ENCODE results near the gene PNKP. TPM values are rescaled to one million over a fixed set of nuclear protein-coding genes. Genes with fewer than 3 reads are reported as not detected.

Gene PNKP
- total and polyA plus RNA-seq, 9 of the 15 experiments (the other 6 are each of a cell fraction or from before 2014, with no cell fraction given), result 2.8 to 85.4 (median 25.3) TPM

DNA sequence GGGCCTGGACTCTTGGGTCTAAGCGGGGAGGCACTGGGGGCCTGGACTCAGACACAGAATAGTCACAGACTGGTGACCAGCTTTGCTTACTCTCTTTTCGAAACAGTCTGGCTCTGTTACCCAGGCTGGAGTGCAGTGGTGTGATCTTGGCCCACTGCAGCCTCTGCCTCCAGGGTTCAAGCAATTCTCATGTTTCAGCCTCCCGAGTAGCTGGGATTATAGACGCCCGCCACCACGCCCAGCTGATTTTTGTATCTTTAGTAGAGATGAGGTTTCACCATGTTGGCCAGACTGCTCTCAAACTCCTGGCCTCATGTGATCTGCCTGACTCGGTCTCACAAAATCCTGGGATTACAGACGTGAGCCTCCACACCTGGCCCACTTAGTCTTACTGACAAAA, 38.2 kb downstream of the PNKP start:
- DNase-seq (ENCODE audit: extremely low read depth in 1 of 4, low spot score in 3 of 4), result no peak
- in situ Hi-C loops (cut with MboI), result no loop called here
- no peak overlapping the region for H3K4me2 ChIP-seq (ENCODE audit: insufficient read depth, low read length)
- peaks cover 0 to 16% of the 10 kb centered on the region in 2 experiments; a peak in 2 of 5 replicates for H3K4me1 ChIP-seq (replicated peaks in 1 of 2; ENCODE audit: control insufficient read depth in 2 of 2, insufficient read depth in 2 of 2, low read length in 2 of 2)
- peaks cover 78% of the 10 kb centered on the region; the same call in 2 of the 3 replicates for H3K36me3 ChIP-seq (ENCODE audit: control insufficient read depth, insufficient read depth, low read length)
- H4K20me1 ChIP-seq (replicated peaks; ENCODE audit: control insufficient read depth, insufficient read depth, low read length), result no peaks in the 10 kb centered on the region
- no peak overlapping the region for H2AFZ ChIP-seq (ENCODE audit: low read depth, low read length)
- intact Hi-C loops (cut with micrococcal nuclease), result no loop called here
- ChIA-PET CTCF (ENCODE audit: low intra/inter-chr PET ratio) (no interaction called here), POLR2A (interaction anchor here (2.1 kb wide), 1 partner anchor 21 kb away, joined by 5 read pairs; the partner anchor contains the start of gene PTOV1)
- FAIRE-seq, result no peak
- BruUV-seq (replicated peaks), result no TSS peak
- H3K9ac ChIP-seq (ENCODE audit: insufficient read depth in 1 of 2, low read depth in 2 of 2, low read length in 2 of 2), result no peak overlapping the region
- peaks cover 10% of the 10 kb centered on the region; the same call in 2 of the 3 replicates for H3K79me2 ChIP-seq (ENCODE audit: control insufficient read depth, insufficient read depth, low read length)
- TF ChIP-seq, protein P1, sequence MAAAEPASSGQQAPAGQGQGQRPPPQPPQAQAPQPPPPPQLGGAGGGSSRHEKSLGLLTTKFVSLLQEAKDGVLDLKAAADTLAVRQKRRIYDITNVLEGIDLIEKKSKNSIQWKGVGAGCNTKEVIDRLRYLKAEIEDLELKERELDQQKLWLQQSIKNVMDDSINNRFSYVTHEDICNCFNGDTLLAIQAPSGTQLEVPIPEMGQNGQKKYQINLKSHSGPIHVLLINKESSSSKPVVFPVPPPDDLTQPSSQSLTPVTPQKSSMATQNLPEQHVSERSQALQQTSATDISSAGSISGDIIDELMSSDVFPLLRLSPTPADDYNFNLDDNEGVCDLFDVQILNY (CRISPR knock-in tag; IDR thresholded peaks at IDR 0.05), result no peak
- TF ChIP-seq ETV5 (CRISPR knock-in tag; IDR thresholded peaks at IDR 0.05; ENCODE audit: low read depth) (no peak), TGIF2 (CRISPR knock-in tag; IDR thresholded peaks at IDR 0.05) (no peak), XRCC3 (IDR thresholded peaks at IDR 0.05) (no peak)
- 89% methylated on average over 8 of the region's 8 CpGs for WGBS (ENCODE audit: insufficient coverage, low coverage, missing lambda C conversion rate)
- ATAC-seq, result no peak
- no peak overlapping the region for H3K27ac ChIP-seq (ENCODE audit: extremely low read depth, low read depth, low read length)
- H3K4me3 ChIP-seq, result no peak overlapping the region
- H3K9me1 ChIP-seq (ENCODE audit: control insufficient read depth, insufficient read depth, low read length), result no peaks in the 10 kb centered on the region
- H3K27me3 ChIP-seq (ENCODE audit: control insufficient read depth in 2 of 2, insufficient read depth in 2 of 2, low read length in 2 of 2), result no peaks in the 10 kb centered on the region
- no peaks in the 10 kb centered on the region for H3K9me3 ChIP-seq (replicated peaks; ENCODE audit: control insufficient read depth, insufficient read depth, low read depth, low read length)

DNA sequence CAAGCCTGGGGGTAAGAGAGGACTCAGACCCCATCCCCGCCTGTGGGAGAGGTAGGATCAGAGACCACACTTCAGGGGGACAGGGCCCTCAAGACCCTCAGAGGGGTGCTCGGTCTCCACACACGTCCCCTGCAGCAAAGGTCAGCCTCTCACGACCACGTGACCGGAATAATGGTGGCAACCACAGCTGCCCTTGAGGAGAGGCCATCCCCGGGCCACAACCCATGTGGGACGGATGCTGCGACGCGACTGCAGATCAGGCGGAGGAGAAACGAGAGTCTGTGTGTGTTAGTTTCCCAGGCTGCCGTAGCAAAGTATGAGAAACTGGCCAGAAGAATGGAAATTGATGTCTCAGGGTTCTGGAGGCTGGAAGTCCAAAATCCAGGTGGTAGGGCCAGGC, 40.3 kb downstream of the PNKP start:
- POLR2A ChIA-PET, result interaction anchor here (0.6 to 1.4 kb wide), 2 partner anchors 18 to 98 kb away, joined by 3 to 4 read pairs; no protein-coding TSS in a partner anchor
- Histone ChIP-seq H2AFZ (ENCODE audit: low read depth, low read length) (no peak overlapping the region), H3K27me3 (ENCODE audit: control insufficient read depth in 2 of 2, insufficient read depth in 2 of 2, low read length in 2 of 2) (no peaks in the 10 kb centered on the region), H3K9ac (ENCODE audit: insufficient read depth in 1 of 2, low read depth in 2 of 2, low read length in 2 of 2) (peak overlapping the region in 1 of 2 experiments; percentile 65; a peak in 1 of 4 replicates), H3K9me1 (ENCODE audit: control insufficient read depth, insufficient read depth, low read length) (no peaks in the 10 kb centered on the region), H3K4me1 (replicated peaks in 1 of 2; ENCODE audit: control insufficient read depth in 2 of 2, insufficient read depth in 2 of 2, low read length in 2 of 2) (peaks cover 0 to 16% of the 10 kb centered on the region in 2 experiments; a peak in 2 of 5 replicates), H3K36me3 (ENCODE audit: control insufficient read depth, insufficient read depth, low read length) (peaks cover 74% of the 10 kb centered on the region), H4K20me1 (replicated peaks; ENCODE audit: control insufficient read depth, insufficient read depth, low read length) (0 out of 2 replicates have a peak, but pooled peaks cover 3% of the 10 kb centered on the region), H3K79me2 (ENCODE audit: control insufficient read depth, insufficient read depth, low read length) (peaks cover 22% of the 10 kb centered on the region; the same call in 2 of the 3 replicates), H3K27ac (ENCODE audit: extremely low read depth, low read depth, low read length) (no peak overlapping the region), H3K9me3 (replicated peaks; ENCODE audit: control insufficient read depth, insufficient read depth, low read depth, low read length) (no peaks in the 10 kb centered on the region), H3K4me3 (no peak overlapping the region), H3K4me2 (ENCODE audit: insufficient read depth, low read length) (no peak overlapping the region)
- BruUV-seq (replicated peaks), result no TSS peak
- DNase-seq (ENCODE audit: extremely low read depth in 1 of 4, low spot score in 3 of 4) (no peak), ATAC-seq (no peak), FAIRE-seq (no peak)
- intact Hi-C loops (cut with micrococcal nuclease), result no loop called here
- CTCF ChIA-PET (ENCODE audit: low intra/inter-chr PET ratio), result no interaction called here
- in situ Hi-C loops (cut with MboI), result no loop called here
- 91% methylated on average over 14 of the region's 14 CpGs for WGBS (ENCODE audit: insufficient coverage, low coverage, missing lambda C conversion rate)
- TF ChIP-seq, protein P2, sequence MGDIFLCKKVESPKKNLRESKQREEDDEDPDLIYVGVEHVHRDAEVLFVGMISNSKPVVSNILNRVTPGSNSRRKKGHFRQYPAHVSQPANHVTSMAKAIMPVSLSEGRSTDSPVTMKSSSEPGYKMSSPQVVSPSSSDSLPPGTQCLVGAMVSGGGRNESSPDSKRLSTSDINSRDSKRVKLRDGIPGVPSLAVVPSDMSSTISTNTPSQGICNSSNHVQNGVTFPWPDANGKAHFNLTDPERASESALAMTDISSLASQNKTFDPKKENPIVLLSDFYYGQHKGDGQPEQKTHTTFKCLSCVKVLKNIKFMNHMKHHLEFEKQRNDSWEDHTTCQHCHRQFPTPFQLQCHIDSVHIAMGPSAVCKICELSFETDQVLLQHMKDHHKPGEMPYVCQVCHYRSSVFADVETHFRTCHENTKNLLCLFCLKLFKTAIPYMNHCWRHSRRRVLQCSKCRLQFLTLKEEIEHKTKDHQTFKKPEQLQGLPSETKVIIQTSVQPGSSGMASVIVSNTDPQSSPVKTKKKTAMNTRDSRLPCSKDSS (IDR thresholded peaks at IDR 0.05; ENCODE audit: low read depth, partially characterized antibody), result no peak
- TF ChIP-seq HSF4 (CRISPR knock-in tag; IDR thresholded peaks at IDR 0.05; ENCODE audit: borderline replicate concordance), result no peak
- TF ChIP-seq ZFX (CRISPR knock-in tag; IDR thresholded peaks at IDR 0.05), result no peak
- no peak for TF ChIP-seq GATA2 (CRISPR knock-in tag; IDR thresholded peaks at IDR 0.05)
- no peak for TF ChIP-seq ZSCAN29 (IDR thresholded peaks at IDR 0.05)
- TF ChIP-seq ZNF764 (CRISPR knock-in tag; IDR thresholded peaks at IDR 0.05; ENCODE audit: low read depth), result no peak
- no peak for TF ChIP-seq ZNF134 (CRISPR knock-in tag; conservative IDR thresholded peaks at IDR 0.05)
- no peak for TF ChIP-seq EHMT2 (IDR thresholded peaks at IDR 0.05)
- TF ChIP-seq TAF1 (IDR thresholded peaks at IDR 0.05; ENCODE audit: control insufficient read depth, extremely low read depth, insufficient read depth, low read length, severe bottlenecking), result no peak
- no peak for TF ChIP-seq BDP1 (IDR thresholded peaks at IDR 0.05; ENCODE audit: insufficient read depth, insufficient read length)
- no peak for TF ChIP-seq MYNN (IDR thresholded peaks at IDR 0.05)
- no peak for TF ChIP-seq MYNN (CRISPR knock-in tag; IDR thresholded peaks at IDR 0.05)
- TF ChIP-seq KLF10 (CRISPR knock-in tag; IDR thresholded peaks at IDR 0.05), result no peak
